Effector memory CD8-positive, alpha-beta T cell (primary cell): ENCODE measurements around the gene UVSSA.

Experiments
- ATAC-seq: fragments of 150-1000 bp; cut with Tn5 transposase; replicated peaks from 2 replicates; pipeline ENCODE4 v1.10.0; 2021; ENCODE audit warnings: mild to moderate bottlenecking, moderate library complexity
- DNase-seq, 3 experiments: peaks; one replicate each; pipeline ENCODE4 v3.0.0; 2021
- H3K27ac Mint-ChIP-seq, 2 donors: one replicate each; pipeline ENCODE4 v1.8.0; 2022; ENCODE audit warnings: mild to moderate bottlenecking in 2 of 2, mixed read lengths in 2 of 2, moderate library complexity in 2 of 2
- H3K27me3 Mint-ChIP-seq, 2 donors: one replicate each; pipeline ENCODE4 v1.8.0; 2022; ENCODE audit warnings: mixed read lengths in 2 of 2
- H3K36me3 Mint-ChIP-seq: one replicate; pipeline ENCODE4 v1.8.0; 2022; ENCODE audit warnings: mild to moderate bottlenecking, moderate library complexity, mixed read lengths; ENCODE audit not compliant: insufficient read depth
- H3K4me1 Mint-ChIP-seq, 2 donors: one replicate each; pipeline ENCODE4 v1.8.0; 2022; ENCODE audit warnings: low read depth in 2 of 2, mixed read lengths in 2 of 2
- H3K4me3 Mint-ChIP-seq, 2 donors: one replicate each; pipeline ENCODE4 v1.8.0; 2022; ENCODE audit warnings: mild to moderate bottlenecking in 2 of 2, mixed read lengths in 2 of 2, moderate library complexity in 2 of 2
- H3K9me3 Mint-ChIP-seq, 2 donors: one replicate each; pipeline ENCODE4 v1.8.0; 2022; ENCODE audit warnings: mixed read lengths in 2 of 2

UVSSA gene

GRCh38 chr4:1310031-1310795, 36.8 kb upstream of the UVSSA start:
- H3K27me3 Mint-ChIP-seq, result no peaks in the 10 kb centered on the region
- ATAC-seq, result no peak
- H3K9me3 Mint-ChIP-seq, result no peaks in the 10 kb centered on the region
- DNase-seq, result no peak
- peak overlapping the region; percentile 77 to 83 for H3K4me3 Mint-ChIP-seq
- H3K36me3 Mint-ChIP-seq, result peaks cover 68% of the 10 kb centered on the region
- peak overlapping the region; percentile 28 to 95 for H3K27ac Mint-ChIP-seq
- H3K4me1 Mint-ChIP-seq, result peaks cover 36 to 54% of the 10 kb centered on the region in 2 donors

- Mint-ChIP-seq H3K27me3 (no peaks in the 10 kb centered on the region), H3K36me3 (peaks cover 67% of the 10 kb centered on the region), H3K4me3 (peak overlapping the region; percentile 25 to 83), H3K27ac (peak overlapping the region; percentile 54 to 95), H3K9me3 (no peaks in the 10 kb centered on the region), H3K4me1 (peaks cover 29 to 49% of the 10 kb centered on the region in 2 donors)
- peak; percentile 73 for ATAC-seq
- DNase-seq, result peak in 2 of 3 experiments; percentile 43 to 47
Measured at GRCh38 chr4:1310796-1311631, 36.0 kb upstream of the UVSSA start.

GRCh38 chr4:1312821-1313640, 34.0 kb upstream of the UVSSA start:
- H3K9me3 Mint-ChIP-seq, result no peaks in the 10 kb centered on the region
- DNase-seq (no peak), ATAC-seq (no peak)
- peaks cover 13 to 39% of the 10 kb centered on the region in 2 donors for H3K4me1 Mint-ChIP-seq
- peak overlapping the region in 1 of 2 donors; percentile 95 for H3K27ac Mint-ChIP-seq
- H3K4me3 Mint-ChIP-seq, result no peak overlapping the region
- H3K36me3 Mint-ChIP-seq, result peaks cover 78% of the 10 kb centered on the region
- H3K27me3 Mint-ChIP-seq, result no peaks in the 10 kb centered on the region

- H3K27ac Mint-ChIP-seq, result no peak overlapping the region
- no peaks in the 10 kb centered on the region for H3K9me3 Mint-ChIP-seq
- H3K36me3 Mint-ChIP-seq, result peaks cover 72% of the 10 kb centered on the region
- no peaks in the 10 kb centered on the region for H3K27me3 Mint-ChIP-seq
- no peak overlapping the region for H3K4me3 Mint-ChIP-seq
- no peak for ATAC-seq
- H3K4me1 Mint-ChIP-seq, result peaks cover 0 to 28% of the 10 kb centered on the region in 2 donors
- DNase-seq, result no peak
Measured at GRCh38 chr4:1315306-1315705, 31.7 kb upstream of the UVSSA start.

GRCh38 chr4:1315836-1316536, 31.0 kb upstream of the UVSSA start:
- Mint-ChIP-seq H3K9me3 (no peaks in the 10 kb centered on the region), H3K27me3 (no peaks in the 10 kb centered on the region), H3K36me3 (peaks cover 67% of the 10 kb centered on the region), H3K27ac (no peak overlapping the region), H3K4me3 (no peak overlapping the region), H3K4me1 (peaks cover 0 to 24% of the 10 kb centered on the region in 2 donors)
- ATAC-seq (no peak), DNase-seq (no peak)

- H3K36me3 Mint-ChIP-seq, result peaks cover 68% of the 10 kb centered on the region
- no peak overlapping the region for H3K4me3 Mint-ChIP-seq
- peaks cover 4 to 19% of the 10 kb centered on the region in 2 donors for H3K4me1 Mint-ChIP-seq
- no peaks in the 10 kb centered on the region for H3K9me3 Mint-ChIP-seq
- DNase-seq, result no peak
- no peaks in the 10 kb centered on the region for H3K27me3 Mint-ChIP-seq
- no peak for ATAC-seq
- no peak overlapping the region for H3K27ac Mint-ChIP-seq
Measured at GRCh38 chr4:1316537-1317168, 30.4 kb upstream of the UVSSA start.

- ATAC-seq, result no peak
- H3K4me1 Mint-ChIP-seq, result peaks cover 4 to 15% of the 10 kb centered on the region in 2 donors
- H3K36me3 Mint-ChIP-seq, result peaks cover 68% of the 10 kb centered on the region
- no peaks in the 10 kb centered on the region for H3K9me3 Mint-ChIP-seq
- H3K27ac Mint-ChIP-seq, result peak overlapping the region; percentile 44 to 58
- DNase-seq, result no peak
- H3K27me3 Mint-ChIP-seq, result no peaks in the 10 kb centered on the region
- peak overlapping the region in 1 of 2 donors; percentile 23 for H3K4me3 Mint-ChIP-seq
Measured at GRCh38 chr4:1317177-1318045, 29.6 kb upstream of the UVSSA start.

- no peak overlapping the region for H3K4me3 Mint-ChIP-seq
- H3K36me3 Mint-ChIP-seq, result peaks cover 64% of the 10 kb centered on the region
- H3K27ac Mint-ChIP-seq, result peak overlapping the region in 1 of 2 donors; percentile 44
- DNase-seq, result no peak
- ATAC-seq, result no peak
- no peaks in the 10 kb centered on the region for H3K9me3 Mint-ChIP-seq
- H3K27me3 Mint-ChIP-seq, result no peaks in the 10 kb centered on the region
- H3K4me1 Mint-ChIP-seq, result peaks cover 4 to 15% of the 10 kb centered on the region in 2 donors
Measured at GRCh38 chr4:1318046-1318375, 29.0 kb upstream of the UVSSA start.

- peak overlapping the region in 1 of 2 donors; percentile 56 for H3K27ac Mint-ChIP-seq
Measured at GRCh38 chr4:1318488-1319213, 28.4 kb upstream of the UVSSA start.

GRCh38 chr4:1321486-1321885, 25.5 kb upstream of the UVSSA start:
- DNase-seq, result no peak
- ATAC-seq, result no peak
- peaks cover 49% of the 10 kb centered on the region for H3K36me3 Mint-ChIP-seq
- no peak overlapping the region for H3K27ac Mint-ChIP-seq
- peaks cover 4 to 6% of the 10 kb centered on the region in 2 donors for H3K4me1 Mint-ChIP-seq
- no peaks in the 10 kb centered on the region for H3K9me3 Mint-ChIP-seq
- H3K27me3 Mint-ChIP-seq, result no peaks in the 10 kb centered on the region
- H3K4me3 Mint-ChIP-seq, result no peak overlapping the region

More at GRCh38 chr4:1318488-1319213, 28.4 kb upstream of the UVSSA start:
- Mint-ChIP-seq H3K27me3 (no peaks in the 10 kb centered on the region), H3K36me3 (peaks cover 59% of the 10 kb centered on the region), H3K4me1 (peaks cover 4 to 12% of the 10 kb centered on the region in 2 donors), H3K9me3 (no peaks in the 10 kb centered on the region), H3K4me3 (no peak overlapping the region)
- DNase-seq (no peak), ATAC-seq (peak; percentile 21)

GRCh38 chr4:1321946-1322650, 24.9 kb upstream of the UVSSA start:
- no peaks in the 10 kb centered on the region for H3K27me3 Mint-ChIP-seq
- H3K9me3 Mint-ChIP-seq, result no peaks in the 10 kb centered on the region
- ATAC-seq, result no peak
- H3K27ac Mint-ChIP-seq, result no peak overlapping the region
- H3K4me3 Mint-ChIP-seq, result no peak overlapping the region
- DNase-seq, result no peak
- H3K36me3 Mint-ChIP-seq, result peaks cover 50% of the 10 kb centered on the region
- peaks cover 4 to 6% of the 10 kb centered on the region in 2 donors for H3K4me1 Mint-ChIP-seq
